Endothelial cell (in vitro differentiated cells): Measurements from ENCODE around the gene PRPF8. TPM values are rescaled to one million over a fixed set of nuclear protein-coding genes. Genes with fewer than 3 reads are reported as not detected.
A peak's percentile ranks its signal among the peaks of the same experiment; 100 is the strongest.

Source experiments
- DNase-seq: peaks from one replicate; pipeline ENCODE4 v3.0.0; 2021; ENCODE audit warnings: low spot score
- H3K27ac Mint-ChIP-seq: one replicate; pipeline ENCODE4 v1.8.0; 2021; ENCODE audit warnings: mixed read lengths, inconsistent platforms; ENCODE audit not compliant: unreplicated experiment
- H3K27me3 Mint-ChIP-seq: one replicate; pipeline ENCODE4 v1.8.0; 2021; ENCODE audit warnings: mild to moderate bottlenecking, moderate library complexity, mixed read lengths, inconsistent platforms; ENCODE audit not compliant: unreplicated experiment
- H3K36me3 Mint-ChIP-seq: one replicate; pipeline ENCODE4 v1.8.0; 2021; ENCODE audit warnings: mild to moderate bottlenecking, low read depth, mixed read lengths, inconsistent platforms; ENCODE audit not compliant: unreplicated experiment
- H3K4me1 Mint-ChIP-seq: one replicate; pipeline ENCODE4 v1.8.0; 2021; ENCODE audit warnings: mild to moderate bottlenecking, mixed read lengths, inconsistent platforms; ENCODE audit not compliant: unreplicated experiment
- H3K4me3 Mint-ChIP-seq: one replicate; pipeline ENCODE4 v1.8.0; 2021; ENCODE audit warnings: mild to moderate bottlenecking, mixed read lengths, inconsistent platforms; ENCODE audit not compliant: unreplicated experiment
- H3K9me3 Mint-ChIP-seq: one replicate; pipeline ENCODE4 v1.8.0; 2021; ENCODE audit warnings: mixed read lengths, inconsistent platforms; ENCODE audit not compliant: unreplicated experiment
- CTCF ChIP-seq: fragments of 200-600 bp; sonication (generic); IDR thresholded peaks from one replicate; pipeline ENCODE4 v1.5.0; 2021; ENCODE audit warnings: antibody characterized with exemption; ENCODE audit not compliant: unreplicated experiment
- total RNA-seq: library from RNA; stranded (reverse); fragmentation: NEBNext Ultra II Directional; extraction: Animal tissue kit (Norgen Biotek cat#: 25700); gene quantifications from one replicate; pipeline ENCODE4 v1.2.1, GENCODE V29; 2021; ENCODE audit not compliant: unreplicated experiment

PRPF8 gene
- total RNA-seq, 1 donor from 2014 or later: 295 TPM

- H3K27me3 Mint-ChIP-seq: peaks cover 4% of the 10 kb centered on the region
- peak overlapping the region; percentile 90 for H3K27ac Mint-ChIP-seq
- peaks cover 11% of the 10 kb centered on the region for H3K4me1 Mint-ChIP-seq
- peaks cover 7% of the 10 kb centered on the region for H3K36me3 Mint-ChIP-seq
- H3K9me3 Mint-ChIP-seq: no peaks in the 10 kb centered on the region
- no peak for TF ChIP-seq CTCF
- no peak overlapping the region for H3K4me3 Mint-ChIP-seq
- DNase-seq: no peak
Measured at GRCh38 chr17:1611715-1612114, 73.0 kb downstream of the PRPF8 start.

- Mint-ChIP-seq H3K27me3 (peaks cover 3% of the 10 kb centered on the region), H3K4me3 (no peak overlapping the region), H3K36me3 (peaks cover 8% of the 10 kb centered on the region), H3K9me3 (no peaks in the 10 kb centered on the region), H3K27ac (no peak overlapping the region), H3K4me1 (peaks cover 11% of the 10 kb centered on the region)
- TF ChIP-seq CTCF: no peak
- DNase-seq: no peak
Measured at GRCh38 chr17:1608676-1609075, 76.0 kb downstream of the PRPF8 start.

- H3K9me3 Mint-ChIP-seq: no peaks in the 10 kb centered on the region
- no peaks in the 10 kb centered on the region for H3K27me3 Mint-ChIP-seq
- no peak for TF ChIP-seq CTCF
- DNase-seq: no peak
- H3K36me3 Mint-ChIP-seq: peaks cover 5% of the 10 kb centered on the region
- no peak overlapping the region for H3K4me3 Mint-ChIP-seq
- H3K27ac Mint-ChIP-seq: no peak overlapping the region
- H3K4me1 Mint-ChIP-seq: peaks cover 9% of the 10 kb centered on the region
Measured at GRCh38 chr17:1607971-1608320, 76.7 kb downstream of the PRPF8 start.

- Mint-ChIP-seq H3K27me3 (peaks cover under 1% of the 10 kb centered on the region), H3K27ac (no peak overlapping the region), H3K4me1 (peaks cover 4% of the 10 kb centered on the region), H3K36me3 (peaks cover 10% of the 10 kb centered on the region), H3K9me3 (no peaks in the 10 kb centered on the region), H3K4me3 (no peak overlapping the region)
- TF ChIP-seq CTCF: no peak
- DNase-seq: no peak
Measured at GRCh38 chr17:1606352-1606985, 78.2 kb downstream of the PRPF8 start.

GRCh38 chr17:1605681-1606351, 78.9 kb downstream of the PRPF8 start:
- Mint-ChIP-seq H3K4me1 (peaks cover 4% of the 10 kb centered on the region), H3K27me3 (peaks cover 6% of the 10 kb centered on the region), H3K36me3 (peaks cover 16% of the 10 kb centered on the region), H3K4me3 (no peak overlapping the region), H3K9me3 (no peaks in the 10 kb centered on the region), H3K27ac (no peak overlapping the region)
- TF ChIP-seq CTCF: no peak
- DNase-seq: no peak
